Effector memory CD4-positive, alpha-beta T cell (primary cell): ENCODE measurements around the gene SEC61B.
A peak's percentile ranks its signal among the peaks of the same experiment; 100 is the strongest.

Source experiments
- DNase-seq, 3 donors: peaks; one replicate each; pipeline ENCODE4 v3.0.0-alpha.2; 2020
- H3K27ac ChIP-seq: 2 replicates; pipeline ENCODE4 v1.7.0; 2013; ENCODE audit warnings: mild to moderate bottlenecking, low read length, moderate library complexity; ENCODE audit not compliant: insufficient read depth, poor library complexity, severe bottlenecking
- H3K27me3 ChIP-seq: replicated peaks from 2 replicates; pipeline ENCODE4 v1.7.0; 2013; ENCODE audit warnings: mild to moderate bottlenecking, low read length; ENCODE audit not compliant: insufficient read depth, control insufficient read depth, poor library complexity, severe bottlenecking
- H3K36me3 ChIP-seq: 2 replicates; pipeline ENCODE4 v1.7.0; 2013; ENCODE audit warnings: mild to moderate bottlenecking, low read length, moderate library complexity; ENCODE audit not compliant: control insufficient read depth, insufficient read depth
- H3K4me1 ChIP-seq: 2 replicates; pipeline ENCODE4 v1.7.0; 2013; ENCODE audit warnings: low read length, mild to moderate bottlenecking; ENCODE audit not compliant: control insufficient read depth, insufficient read depth, poor library complexity, severe bottlenecking
- H3K4me3 ChIP-seq: 2 replicates; pipeline ENCODE4 v1.7.0; 2013; ENCODE audit warnings: low read length, low read depth, mild to moderate bottlenecking; ENCODE audit not compliant: insufficient read depth, poor library complexity, severe bottlenecking
- H3K9me3 ChIP-seq: 2 replicates; pipeline ENCODE4 v1.7.0; 2013; ENCODE audit warnings: mild to moderate bottlenecking, low read length, moderate library complexity; ENCODE audit not compliant: control insufficient read depth

The SEC61B gene

DNA sequence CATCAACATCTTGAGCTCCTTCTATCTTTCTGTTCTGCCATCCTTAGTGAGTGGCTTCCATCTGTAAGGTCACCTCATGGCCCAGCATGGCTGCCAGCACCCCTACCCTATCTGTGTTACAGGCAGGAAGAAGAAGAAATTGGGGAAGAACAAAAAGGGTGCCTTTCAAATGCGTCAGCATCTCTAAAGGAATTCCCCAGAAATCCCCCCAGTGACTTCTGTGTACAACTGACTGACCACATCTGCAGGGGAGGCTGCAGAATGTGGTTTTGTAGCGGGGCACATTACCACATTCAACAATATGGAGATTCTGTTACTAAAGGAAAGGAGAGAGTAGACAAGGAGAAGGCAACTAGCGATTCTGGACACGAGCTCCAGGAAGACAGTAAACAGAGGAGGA is 40.5 kb upstream of the SEC61B start:
- Histone ChIP-seq H3K4me1 (no peaks in the 10 kb centered on the region), H3K36me3 (no peaks in the 10 kb centered on the region), H3K27ac (no peak overlapping the region), H3K4me3 (no peak overlapping the region), H3K9me3 (no peaks in the 10 kb centered on the region), H3K27me3 (no peaks in the 10 kb centered on the region)
- no peak for DNase-seq

DNA sequence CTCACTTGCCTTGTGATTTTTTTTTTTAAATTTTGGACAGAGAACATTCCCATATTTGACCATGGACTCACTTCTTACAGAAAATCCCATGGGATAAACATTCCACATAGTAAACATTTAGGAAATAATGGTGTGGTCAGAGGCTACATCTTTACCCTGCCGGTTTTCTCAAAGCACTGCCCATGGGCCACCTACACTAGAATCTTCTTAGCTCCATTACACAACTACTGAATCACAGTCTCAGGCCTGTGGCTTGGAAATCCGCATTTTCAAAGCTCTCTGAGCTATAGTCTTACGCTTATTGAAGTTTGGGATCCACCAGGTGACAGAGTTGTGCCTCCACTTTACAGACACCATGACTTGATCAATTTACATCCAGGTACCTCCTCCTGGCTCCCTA is 39.7 kb upstream of the SEC61B start:
- Histone ChIP-seq H3K4me1 (no peaks in the 10 kb centered on the region), H3K27ac (no peak overlapping the region), H3K9me3 (no peaks in the 10 kb centered on the region), H3K36me3 (no peaks in the 10 kb centered on the region), H3K27me3 (no peaks in the 10 kb centered on the region), H3K4me3 (no peak overlapping the region)
- DNase-seq, result no peak

DNA sequence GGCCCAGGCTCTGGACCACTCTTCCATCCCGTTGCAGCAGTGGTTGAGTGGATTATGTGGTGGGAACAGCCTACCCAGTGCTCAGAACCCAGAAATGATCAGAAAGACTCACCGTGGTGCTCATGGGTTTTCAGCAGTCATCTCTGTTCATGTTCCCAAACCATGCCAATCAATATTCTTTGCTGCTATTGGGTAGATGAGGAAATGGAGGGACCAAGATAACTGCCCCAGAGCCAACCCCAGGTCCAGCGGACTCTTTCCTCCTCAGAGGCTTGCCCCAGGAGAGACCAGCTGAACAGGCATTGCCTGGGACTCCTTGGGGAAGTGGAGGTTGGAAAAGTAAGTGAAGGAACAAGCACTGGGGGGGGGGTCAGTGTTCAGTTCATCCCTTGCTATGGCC is 38.5 kb upstream of the SEC61B start:
- no peaks in the 10 kb centered on the region for H3K36me3 ChIP-seq
- no peak for DNase-seq
- H3K27ac ChIP-seq, result no peak overlapping the region
- no peak overlapping the region for H3K4me3 ChIP-seq
- H3K27me3 ChIP-seq, result no peaks in the 10 kb centered on the region
- no peaks in the 10 kb centered on the region for H3K9me3 ChIP-seq
- no peaks in the 10 kb centered on the region for H3K4me1 ChIP-seq

DNA sequence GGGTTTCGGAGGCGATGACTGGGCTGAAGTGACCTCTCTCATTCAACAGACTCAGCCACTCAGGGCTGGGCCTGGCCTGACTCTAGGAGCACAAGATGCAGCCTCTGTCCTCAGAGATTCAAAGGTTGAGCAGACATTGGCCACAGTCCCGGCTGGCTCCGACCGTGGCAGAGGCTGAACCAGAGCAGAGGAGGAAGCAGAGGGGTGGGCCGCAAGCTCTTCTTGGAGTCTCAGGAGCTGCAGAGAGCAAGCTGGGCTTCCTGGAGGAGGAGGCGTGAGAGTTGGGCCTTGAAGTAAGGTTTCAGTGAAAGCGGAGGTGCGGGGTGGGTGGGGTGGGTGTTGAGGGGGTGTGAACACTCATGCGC is 38.0 kb upstream of the SEC61B start:
- no peak overlapping the region for H3K4me3 ChIP-seq
- DNase-seq, result no peak
- no peaks in the 10 kb centered on the region for H3K27me3 ChIP-seq
- no peaks in the 10 kb centered on the region for H3K4me1 ChIP-seq
- no peak overlapping the region for H3K27ac ChIP-seq
- H3K36me3 ChIP-seq, result no peaks in the 10 kb centered on the region
- no peaks in the 10 kb centered on the region for H3K9me3 ChIP-seq

DNA sequence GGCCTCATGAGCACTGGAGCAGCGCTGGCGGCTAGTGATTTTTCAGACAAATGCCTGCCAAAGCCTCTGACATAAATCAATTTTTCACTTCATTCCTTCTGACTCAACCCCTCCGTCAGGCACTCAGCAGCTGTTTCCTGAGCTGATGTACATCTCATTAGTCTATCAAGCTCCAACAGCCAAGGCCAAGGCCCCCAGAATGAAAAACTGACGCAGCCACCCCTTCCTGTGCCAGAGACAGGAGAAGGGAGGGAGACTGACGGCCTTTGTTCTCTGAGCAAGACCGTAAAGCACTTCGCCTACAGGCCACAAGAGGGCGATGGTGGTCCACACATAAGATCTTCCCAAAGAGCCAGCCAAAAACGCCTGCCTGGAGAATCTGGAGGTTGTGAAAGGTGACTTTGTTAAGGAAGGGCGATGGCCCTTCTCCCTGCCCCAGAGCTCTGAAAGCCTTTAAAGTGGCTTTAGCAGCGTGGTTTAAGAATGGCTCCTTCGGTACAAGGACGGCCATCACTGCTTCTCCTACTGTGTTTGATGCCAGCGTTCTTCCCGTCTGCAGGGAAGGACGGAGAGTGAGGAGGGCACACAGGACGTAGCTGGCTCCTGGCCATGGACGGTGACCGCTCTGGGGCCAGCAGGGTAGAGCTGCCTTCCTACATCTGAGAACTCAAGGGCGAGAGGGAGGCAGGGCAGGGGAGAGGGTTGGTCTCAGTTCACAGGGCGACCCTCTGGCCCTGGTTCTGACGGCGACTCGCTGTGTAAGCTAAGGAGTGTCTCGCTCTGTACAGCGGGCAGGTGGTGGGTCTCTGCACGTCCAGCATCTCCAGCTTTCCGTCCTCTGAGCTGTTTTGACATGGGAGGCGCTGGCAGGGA is 37.4 kb upstream of the SEC61B start:
- no peaks in the 10 kb centered on the region for H3K9me3 ChIP-seq
- peak; percentile 41 to 56 (median 46) for DNase-seq
- peak overlapping the region; percentile 20 for H3K4me3 ChIP-seq
- no peak overlapping the region for H3K27ac ChIP-seq
- H3K27me3 ChIP-seq, result no peaks in the 10 kb centered on the region
- no peaks in the 10 kb centered on the region for H3K36me3 ChIP-seq
- H3K4me1 ChIP-seq, result no peaks in the 10 kb centered on the region

DNA sequence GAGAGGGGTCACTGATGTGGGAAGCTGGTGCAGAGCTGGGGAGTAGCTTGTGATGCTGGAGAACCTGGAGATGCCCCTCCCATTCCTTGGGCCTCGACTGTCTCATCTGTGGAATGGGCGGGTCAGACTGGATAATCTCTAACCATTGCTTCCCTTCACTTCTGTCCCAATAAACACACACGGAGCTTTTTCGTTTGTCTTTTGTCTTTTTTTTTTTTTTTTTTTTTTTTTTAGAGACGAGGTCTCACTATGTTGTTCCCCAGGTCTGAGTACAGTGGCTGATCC is 36.8 kb upstream of the SEC61B start:
- Histone ChIP-seq H3K36me3 (no peaks in the 10 kb centered on the region), H3K27ac (no peak overlapping the region), H3K27me3 (no peaks in the 10 kb centered on the region), H3K4me3 (no peak overlapping the region), H3K4me1 (no peaks in the 10 kb centered on the region), H3K9me3 (no peaks in the 10 kb centered on the region)
- DNase-seq, result no peak

DNA sequence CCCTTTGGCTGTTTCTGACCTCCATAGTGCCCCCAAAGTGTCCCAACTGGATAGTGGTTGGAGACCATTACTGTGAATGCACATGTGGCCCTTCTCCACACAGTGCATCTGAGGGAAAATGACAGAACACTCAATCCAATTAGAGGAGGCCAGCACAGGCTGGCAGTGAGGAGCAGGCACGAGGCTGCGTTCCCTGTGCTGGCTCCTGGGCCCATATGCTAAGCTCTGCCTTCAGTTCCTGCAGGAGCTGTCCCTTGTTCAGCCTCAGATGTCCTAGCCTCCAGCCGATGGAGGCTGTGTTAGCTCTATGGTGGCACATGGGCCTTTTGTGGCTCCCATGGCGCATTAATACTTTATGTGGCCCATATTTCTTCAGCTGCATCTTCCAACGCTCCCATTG is 36.1 kb upstream of the SEC61B start:
- Histone ChIP-seq H3K9me3 (no peaks in the 10 kb centered on the region), H3K4me1 (no peaks in the 10 kb centered on the region), H3K27ac (no peak overlapping the region), H3K27me3 (no peaks in the 10 kb centered on the region), H3K4me3 (no peak overlapping the region), H3K36me3 (no peaks in the 10 kb centered on the region)
- DNase-seq, result no peak

DNA sequence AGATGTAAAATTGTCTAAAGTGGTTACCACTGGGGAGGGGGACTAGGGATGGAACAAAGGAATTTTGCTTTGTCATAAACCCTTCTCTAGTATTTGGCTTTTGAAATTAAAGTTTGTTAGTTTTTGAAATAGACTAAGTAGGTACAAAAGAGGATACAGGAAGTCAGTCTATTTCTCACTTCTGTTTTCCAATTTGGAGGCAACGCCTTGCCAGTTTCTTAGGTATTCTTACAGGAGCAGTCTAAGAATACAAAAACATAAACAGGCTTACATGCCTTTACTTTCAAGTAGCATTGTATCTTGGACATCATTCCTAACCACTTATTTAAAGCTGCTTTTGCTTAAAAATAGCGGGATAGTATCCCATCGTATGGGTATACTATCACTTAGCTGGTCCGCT is 34.8 kb upstream of the SEC61B start:
- Histone ChIP-seq H3K27me3 (no peaks in the 10 kb centered on the region), H3K9me3 (no peaks in the 10 kb centered on the region), H3K27ac (no peak overlapping the region), H3K36me3 (no peaks in the 10 kb centered on the region), H3K4me3 (no peak overlapping the region), H3K4me1 (no peaks in the 10 kb centered on the region)
- no peak for DNase-seq

DNA sequence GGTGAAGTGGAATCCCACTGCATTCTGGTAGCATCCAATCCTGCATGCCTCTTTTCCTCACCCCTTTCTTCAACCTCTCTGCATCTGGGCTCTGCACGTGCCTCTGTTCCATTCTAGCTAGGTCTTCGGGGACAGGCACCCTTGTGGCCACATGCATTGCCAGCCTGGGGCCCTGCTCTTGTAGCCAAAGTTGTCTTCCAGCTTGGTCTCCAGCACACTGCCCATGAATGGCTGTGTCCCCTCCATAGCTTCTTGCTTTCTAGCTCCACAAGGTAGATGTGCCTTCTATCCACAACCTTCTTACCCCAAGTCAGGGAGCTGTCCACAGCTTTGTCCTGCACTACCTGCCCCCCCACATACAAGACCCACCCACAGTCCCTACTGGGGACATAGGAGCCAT is 32.9 kb upstream of the SEC61B start:
- Histone ChIP-seq H3K27me3 (no peaks in the 10 kb centered on the region), H3K27ac (no peak overlapping the region), H3K36me3 (no peaks in the 10 kb centered on the region), H3K4me1 (no peaks in the 10 kb centered on the region), H3K4me3 (no peak overlapping the region), H3K9me3 (no peaks in the 10 kb centered on the region)
- no peak for DNase-seq

DNA sequence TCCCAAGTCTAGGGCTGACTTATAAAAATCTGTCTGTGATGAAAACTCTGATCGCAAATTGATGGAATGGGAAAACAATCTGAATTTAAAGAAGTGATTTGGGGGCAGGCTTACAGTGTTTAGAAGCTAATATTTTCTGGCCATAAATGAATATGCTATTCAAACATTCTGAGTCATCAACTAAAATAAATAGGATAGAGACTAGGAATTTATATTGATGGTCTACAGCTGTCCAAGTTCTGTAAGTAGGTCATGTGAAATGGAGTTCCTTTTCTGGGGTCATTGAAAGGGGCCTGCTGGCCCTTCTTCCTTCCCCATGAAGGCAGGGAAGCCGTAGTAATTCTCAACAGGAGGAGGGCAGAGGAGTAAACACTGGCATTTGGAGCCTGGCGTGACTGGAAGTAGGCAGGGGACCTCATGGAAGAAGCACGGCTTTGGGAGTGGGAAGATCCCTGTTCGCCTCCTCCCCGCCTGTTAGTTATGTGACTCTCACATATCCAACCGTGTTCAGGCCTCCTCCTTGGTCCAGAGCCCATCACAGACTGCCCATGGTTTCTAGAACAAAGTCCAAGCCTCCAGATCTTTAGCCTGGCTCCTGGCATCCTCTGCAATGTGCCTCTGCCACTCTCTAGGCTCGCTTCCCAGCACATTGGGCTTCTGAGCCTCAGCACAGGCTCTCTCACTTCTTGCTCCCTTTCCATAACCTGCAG is 32.0 kb upstream of the SEC61B start:
- H3K27ac ChIP-seq, result no peak overlapping the region
- H3K9me3 ChIP-seq, result no peaks in the 10 kb centered on the region
- H3K4me3 ChIP-seq, result no peak overlapping the region
- H3K4me1 ChIP-seq, result no peaks in the 10 kb centered on the region
- no peaks in the 10 kb centered on the region for H3K36me3 ChIP-seq
- no peaks in the 10 kb centered on the region for H3K27me3 ChIP-seq
- DNase-seq, result no peak
